HG03460 (cell line): ENCODE results near the gene TIPRL.

ENCODE experiments used
- ATAC-seq: cut with Tn5 transposase; IDR thresholded peaks from one replicate; pipeline ENCODE4 v1.9.1; 2021; ENCODE audit not compliant: unreplicated experiment

Gene TIPRL

GRCh38 chr1:168243636-168244212 is 65.0 kb downstream of the TIPRL start:
- no peak for ATAC-seq

DNA sequence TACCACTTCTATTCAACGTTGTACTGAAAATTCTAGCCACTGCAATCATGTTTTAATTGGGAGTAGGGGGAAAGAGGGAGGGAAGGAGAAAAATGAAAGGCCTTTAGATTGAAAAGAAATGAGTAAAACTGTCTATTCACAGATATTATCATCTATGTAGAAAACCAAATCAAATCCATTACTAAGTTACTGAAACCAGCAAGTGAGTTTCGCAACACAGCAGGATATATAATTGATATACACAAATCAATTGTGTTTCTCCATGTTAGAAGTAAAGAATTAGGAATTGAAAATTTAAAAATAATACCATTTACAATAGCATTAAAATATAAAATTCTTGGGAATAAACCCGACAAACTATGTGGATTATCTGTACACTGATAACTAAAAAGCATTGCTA is 66.3 kb downstream of the TIPRL start:
- ATAC-seq = no peak

DNA sequence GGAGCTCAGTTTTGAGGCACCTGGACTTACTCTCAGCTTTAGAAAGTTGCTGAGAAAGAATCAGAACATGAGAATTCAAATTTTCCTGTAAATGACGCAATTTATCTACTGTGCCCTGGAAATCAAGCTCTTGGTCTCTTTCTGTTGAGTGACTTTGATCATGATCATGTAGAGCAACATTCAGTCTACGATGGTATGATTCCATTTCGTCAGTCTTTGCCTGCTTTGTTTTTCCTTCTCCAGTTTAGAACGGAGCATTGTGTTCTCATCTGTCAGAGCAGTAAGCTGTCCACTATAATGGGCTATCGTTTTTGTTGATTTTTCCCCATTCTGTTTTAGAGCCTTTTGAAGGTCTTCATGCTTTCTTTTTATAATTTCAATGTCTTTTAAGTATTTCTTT is 67.7 kb downstream of the TIPRL start:
- no peak for ATAC-seq
